Measurements from ENCODE around the gene FAM107B.

FAM107B gene

GRCh38 chr10:14560791-14561765, 213.6 kb downstream of the FAM107B start:
- DNase-seq (ENCODE audit: low spot score) = no peak
- Mint-ChIP-seq H3K36me3 (ENCODE audit: low read depth) (peaks cover 50% of the 10 kb centered on the region), H3K9me3 (peaks cover 2% of the 10 kb centered on the region), H3K27ac (peak overlapping the region; percentile 97), H3K4me1 (ENCODE audit: low read depth) (peaks cover 82% of the 10 kb centered on the region), H3K4me3 (peak overlapping the region; percentile 76), H3K27me3 (ENCODE audit: low read depth) (no peaks in the 10 kb centered on the region)

- DNase-seq (ENCODE audit: low spot score) = peak; percentile 73
- peak overlapping the region; percentile 97 for H3K27ac Mint-ChIP-seq
Measured at GRCh38 chr10:14560274-14560673, 214.4 kb downstream of the FAM107B start.

GRCh38 chr10:14558025-14558424, 216.7 kb downstream of the FAM107B start:
- Mint-ChIP-seq H3K4me3 (peak overlapping the region; percentile 3), H3K36me3 (ENCODE audit: low read depth) (peaks cover 47% of the 10 kb centered on the region), H3K27me3 (ENCODE audit: low read depth) (no peaks in the 10 kb centered on the region), H3K27ac (peak overlapping the region; percentile 63), H3K9me3 (no peaks in the 10 kb centered on the region), H3K4me1 (ENCODE audit: low read depth) (peaks cover 81% of the 10 kb centered on the region)
- DNase-seq (ENCODE audit: low spot score) = no peak

More at GRCh38 chr10:14560274-14560673, 214.4 kb downstream of the FAM107B start:
- H3K9me3 Mint-ChIP-seq = no peaks in the 10 kb centered on the region
- H3K36me3 Mint-ChIP-seq (ENCODE audit: low read depth) = peaks cover 48% of the 10 kb centered on the region
- H3K4me3 Mint-ChIP-seq = peak overlapping the region; percentile 76
- H3K4me1 Mint-ChIP-seq (ENCODE audit: low read depth) = peaks cover 81% of the 10 kb centered on the region
- H3K27me3 Mint-ChIP-seq (ENCODE audit: low read depth) = no peaks in the 10 kb centered on the region

GRCh38 chr10:14557567-14557966, 217.1 kb downstream of the FAM107B start:
- peak overlapping the region; percentile 73 for H3K27ac Mint-ChIP-seq
- H3K27me3 Mint-ChIP-seq (ENCODE audit: low read depth) = no peaks in the 10 kb centered on the region
- DNase-seq (ENCODE audit: low spot score) = no peak
- H3K4me3 Mint-ChIP-seq = no peak overlapping the region
- peaks cover 48% of the 10 kb centered on the region for H3K36me3 Mint-ChIP-seq (ENCODE audit: low read depth)
- H3K4me1 Mint-ChIP-seq (ENCODE audit: low read depth) = peaks cover 81% of the 10 kb centered on the region
- H3K9me3 Mint-ChIP-seq = no peaks in the 10 kb centered on the region

GRCh38 chr10:14556285-14556956, 218.3 kb downstream of the FAM107B start:
- Mint-ChIP-seq H3K36me3 (ENCODE audit: low read depth) (peaks cover 55% of the 10 kb centered on the region), H3K4me3 (no peak overlapping the region), H3K27ac (peak overlapping the region; percentile 73), H3K27me3 (ENCODE audit: low read depth) (no peaks in the 10 kb centered on the region), H3K9me3 (no peaks in the 10 kb centered on the region), H3K4me1 (ENCODE audit: low read depth) (peaks cover 81% of the 10 kb centered on the region)
- no peak for DNase-seq (ENCODE audit: low spot score)

- H3K27ac Mint-ChIP-seq = peak overlapping the region; percentile 73
- no peaks in the 10 kb centered on the region for H3K27me3 Mint-ChIP-seq (ENCODE audit: low read depth)
- peak overlapping the region; percentile 11 for H3K4me3 Mint-ChIP-seq
- H3K9me3 Mint-ChIP-seq = no peaks in the 10 kb centered on the region
- peaks cover 52% of the 10 kb centered on the region for H3K36me3 Mint-ChIP-seq (ENCODE audit: low read depth)
- H3K4me1 Mint-ChIP-seq (ENCODE audit: low read depth) = peaks cover 76% of the 10 kb centered on the region
- DNase-seq (ENCODE audit: low spot score) = no peak
Measured at GRCh38 chr10:14555807-14556206, 218.9 kb downstream of the FAM107B start.

- Mint-ChIP-seq H3K4me3 (peak overlapping the region; percentile 54), H3K27me3 (ENCODE audit: low read depth) (no peaks in the 10 kb centered on the region), H3K27ac (peak overlapping the region; percentile 83), H3K4me1 (ENCODE audit: low read depth) (peaks cover 73% of the 10 kb centered on the region), H3K9me3 (no peaks in the 10 kb centered on the region), H3K36me3 (ENCODE audit: low read depth) (peaks cover 55% of the 10 kb centered on the region)
- DNase-seq (ENCODE audit: low spot score) = no peak
Measured at GRCh38 chr10:14554491-14555205, 220.0 kb downstream of the FAM107B start.

GRCh38 chr10:14554091-14554490, 220.6 kb downstream of the FAM107B start:
- DNase-seq (ENCODE audit: low spot score) = no peak
- Mint-ChIP-seq H3K36me3 (ENCODE audit: low read depth) (peaks cover 57% of the 10 kb centered on the region), H3K4me3 (peak overlapping the region; percentile 54), H3K27me3 (ENCODE audit: low read depth) (no peaks in the 10 kb centered on the region), H3K4me1 (ENCODE audit: low read depth) (peaks cover 73% of the 10 kb centered on the region), H3K27ac (peak overlapping the region; percentile 83), H3K9me3 (no peaks in the 10 kb centered on the region)

GRCh38 chr10:14553448-14553847, 221.2 kb downstream of the FAM107B start:
- Mint-ChIP-seq H3K36me3 (ENCODE audit: low read depth) (peaks cover 54% of the 10 kb centered on the region), H3K9me3 (no peaks in the 10 kb centered on the region), H3K27me3 (ENCODE audit: low read depth) (no peaks in the 10 kb centered on the region), H3K4me1 (ENCODE audit: low read depth) (peaks cover 67% of the 10 kb centered on the region), H3K4me3 (peak overlapping the region; percentile 30), H3K27ac (peak overlapping the region; percentile 77)
- no peak for DNase-seq (ENCODE audit: low spot score)

- H3K4me1 Mint-ChIP-seq (ENCODE audit: low read depth) = peaks cover 60% of the 10 kb centered on the region
- H3K27me3 Mint-ChIP-seq (ENCODE audit: low read depth) = no peaks in the 10 kb centered on the region
- H3K4me3 Mint-ChIP-seq = peak overlapping the region; percentile 3
- peak overlapping the region; percentile 63 for H3K27ac Mint-ChIP-seq
- DNase-seq (ENCODE audit: low spot score) = no peak
- H3K9me3 Mint-ChIP-seq = no peaks in the 10 kb centered on the region
- peaks cover 55% of the 10 kb centered on the region for H3K36me3 Mint-ChIP-seq (ENCODE audit: low read depth)
Measured at GRCh38 chr10:14552015-14552414, 222.7 kb downstream of the FAM107B start.

- H3K4me3 Mint-ChIP-seq = no peak overlapping the region
- H3K27me3 Mint-ChIP-seq (ENCODE audit: low read depth) = no peaks in the 10 kb centered on the region
- H3K9me3 Mint-ChIP-seq = no peaks in the 10 kb centered on the region
- H3K27ac Mint-ChIP-seq = peak overlapping the region; percentile 41
- H3K36me3 Mint-ChIP-seq (ENCODE audit: low read depth) = peaks cover 55% of the 10 kb centered on the region
- H3K4me1 Mint-ChIP-seq (ENCODE audit: low read depth) = peaks cover 60% of the 10 kb centered on the region
- no peak for DNase-seq (ENCODE audit: low spot score)
Measured at GRCh38 chr10:14550471-14550981, 224.2 kb downstream of the FAM107B start.

GRCh38 chr10:14549496-14549895, 225.2 kb downstream of the FAM107B start:
- H3K36me3 Mint-ChIP-seq (ENCODE audit: low read depth) = peaks cover 54% of the 10 kb centered on the region
- no peaks in the 10 kb centered on the region for H3K27me3 Mint-ChIP-seq (ENCODE audit: low read depth)
- no peak overlapping the region for H3K4me3 Mint-ChIP-seq
- H3K27ac Mint-ChIP-seq = no peak overlapping the region
- no peaks in the 10 kb centered on the region for H3K9me3 Mint-ChIP-seq
- H3K4me1 Mint-ChIP-seq (ENCODE audit: low read depth) = peaks cover 60% of the 10 kb centered on the region
- DNase-seq (ENCODE audit: low spot score) = no peak

GRCh38 chr10:14548970-14549369, 225.7 kb downstream of the FAM107B start:
- Mint-ChIP-seq H3K27ac (peak overlapping the region; percentile 29), H3K4me3 (no peak overlapping the region)
- no peak for DNase-seq (ENCODE audit: low spot score)

More at GRCh38 chr10:14548970-14549369, 225.7 kb downstream of the FAM107B start:
- Mint-ChIP-seq H3K9me3 (no peaks in the 10 kb centered on the region), H3K4me1 (ENCODE audit: low read depth) (peaks cover 60% of the 10 kb centered on the region), H3K27me3 (ENCODE audit: low read depth) (no peaks in the 10 kb centered on the region), H3K36me3 (ENCODE audit: low read depth) (peaks cover 49% of the 10 kb centered on the region)

All from T-helper 2 cell treated with Interferon-gamma antibody and Interleukin-4, amounts not matched to agents 5 μg/mL and 100 μg/mL, for 36 hours (primary cell).